H9 (cell line): ENCODE results near the gene TMEM26. TPM values are rescaled to one million over a fixed set of nuclear protein-coding genes. Genes with fewer than 3 reads are reported as not detected.

Source experiments
- DNase-seq: peaks from one replicate; pipeline ENCODE4 v3.0.0-alpha.2; 2017
- H2AFZ ChIP-seq: one replicate; pipeline ENCODE4 v1.6.1; 2013; ENCODE audit warnings: mild to moderate bottlenecking, low read length, control low read depth, moderate library complexity
- H2AK5ac ChIP-seq: 2 replicates; pipeline ENCODE4 v1.6.1; 2013; ENCODE audit warnings: low read length, control low read depth, mixed read lengths; ENCODE audit not compliant: insufficient read length
- H2BK120ac ChIP-seq: one replicate; pipeline ENCODE4 v1.6.1; 2013; ENCODE audit warnings: low read depth, mild to moderate bottlenecking, low read length, control low read depth, inconsistent platforms; ENCODE audit not compliant: poor library complexity, severe bottlenecking
- H2BK12ac ChIP-seq: 2 replicates; pipeline ENCODE4 v1.6.1; 2013; ENCODE audit warnings: low read length, control low read depth, mixed read lengths, low read depth; ENCODE audit not compliant: insufficient read length
- H2BK15ac ChIP-seq: 2 replicates; pipeline ENCODE4 v1.6.1; 2013; ENCODE audit warnings: low read depth, low read length, control low read depth
- H2BK20ac ChIP-seq: one replicate; pipeline ENCODE4 v1.6.1; 2013; ENCODE audit warnings: low read depth, mild to moderate bottlenecking, low read length, control low read depth, inconsistent platforms; ENCODE audit not compliant: poor library complexity, severe bottlenecking
- H2BK5ac ChIP-seq: 2 replicates; pipeline ENCODE4 v1.6.1; 2013; ENCODE audit warnings: low read length, control low read depth, mixed read lengths; ENCODE audit not compliant: insufficient read length
- H3K14ac ChIP-seq: 2 replicates; pipeline ENCODE4 v1.6.1; 2013; ENCODE audit warnings: low read length, control low read depth; ENCODE audit not compliant: insufficient read depth
- H3K18ac ChIP-seq: 2 replicates; pipeline ENCODE4 v1.6.1; 2013; ENCODE audit warnings: low read depth, mild to moderate bottlenecking, mixed read lengths, low read length, control low read depth; ENCODE audit not compliant: insufficient read length
- H3K23ac ChIP-seq: 2 replicates; pipeline ENCODE4 v1.6.1; 2013; ENCODE audit warnings: low read length, control low read depth, mixed read lengths, low read depth; ENCODE audit not compliant: insufficient read length
- H3K23me2 ChIP-seq: 2 replicates; pipeline ENCODE4 v1.6.1; 2013; ENCODE audit warnings: low read depth, mild to moderate bottlenecking, mixed read lengths, low read length, control low read depth; ENCODE audit not compliant: insufficient read length, poor library complexity, severe bottlenecking
- H3K27ac ChIP-seq: 2 replicates; pipeline ENCODE4 v1.5.1; 2013; ENCODE audit warnings: low read length, control low read depth, mixed read lengths, low read depth; ENCODE audit not compliant: insufficient read length
- H3K27me3 ChIP-seq: 2 replicates; pipeline ENCODE4 v1.6.1; 2013; ENCODE audit warnings: low read length, control low read depth, inconsistent platforms; ENCODE audit not compliant: insufficient read depth
- H3K4ac ChIP-seq: 2 replicates; pipeline ENCODE4 v1.6.1; 2013; ENCODE audit warnings: low read depth, mild to moderate bottlenecking, control low read depth, inconsistent platforms, low read length, moderate library complexity
- H3K4me1 ChIP-seq: 2 replicates; pipeline ENCODE4 v1.6.1; 2013; ENCODE audit warnings: low read length, control low read depth, inconsistent platforms; ENCODE audit not compliant: insufficient read depth
- H3K4me2 ChIP-seq: 2 replicates; pipeline ENCODE4 v1.6.1; 2013; ENCODE audit warnings: low read length, control low read depth, mixed read lengths; ENCODE audit not compliant: insufficient read length, insufficient read depth
- H3K56ac ChIP-seq: 2 replicates; pipeline ENCODE4 v1.6.1; 2013; ENCODE audit warnings: low read depth, mild to moderate bottlenecking, mixed read lengths, low read length, control low read depth; ENCODE audit not compliant: insufficient read length
- H3K79me1 ChIP-seq: 2 replicates; pipeline ENCODE4 v1.6.1; 2013; ENCODE audit warnings: low read depth, mild to moderate bottlenecking, moderate library complexity, low read length, control low read depth, inconsistent platforms; ENCODE audit not compliant: insufficient read depth, poor library complexity, severe bottlenecking
- H3K79me2 ChIP-seq: 2 replicates; pipeline ENCODE4 v1.6.1; 2013; ENCODE audit warnings: low read length, control low read depth, inconsistent platforms; ENCODE audit not compliant: insufficient read depth
- H3K9ac ChIP-seq: 2 replicates; pipeline ENCODE4 v1.6.1; 2013; ENCODE audit warnings: low read length, control low read depth, mixed read lengths; ENCODE audit not compliant: insufficient read length; ENCODE audit errors: extremely low read depth
- H3K9me3 ChIP-seq: one replicate; pipeline ENCODE4 v1.6.1; 2013; ENCODE audit warnings: low read depth, low read length, inconsistent platforms; ENCODE audit not compliant: control insufficient read depth
- H3T11ph ChIP-seq: one replicate; pipeline ENCODE4 v1.6.1; 2013; ENCODE audit warnings: mild to moderate bottlenecking, low read length, control low read depth, inconsistent platforms
- H4K20me1 ChIP-seq: one replicate; pipeline ENCODE4 v1.6.1; 2013; ENCODE audit not compliant: control insufficient read depth, insufficient read length, insufficient read depth
- H4K5ac ChIP-seq: 2 replicates; pipeline ENCODE4 v1.6.1; 2013; ENCODE audit warnings: low read depth, mild to moderate bottlenecking, mixed read lengths, low read length, control low read depth; ENCODE audit not compliant: insufficient read length
- H4K8ac ChIP-seq: replicated peaks from 2 replicates; pipeline ENCODE4 v1.6.1; 2013; ENCODE audit warnings: low read length, control low read depth, mixed read lengths, low read depth; ENCODE audit not compliant: insufficient read length
- H4K91ac ChIP-seq: 2 replicates; pipeline ENCODE4 v1.6.1; 2013; ENCODE audit warnings: low read depth, mild to moderate bottlenecking, moderate library complexity, mixed read lengths, low read length, control low read depth; ENCODE audit not compliant: insufficient read length
- H3K27ac Mint-ChIP-seq, 3 experiments: 2 replicates in 2 of 3; 3 replicates in 1 of 3; pipeline ENCODE4 v1.8.0; 2020 to 2021; ENCODE audit warnings: mixed read lengths in 3 of 3, mild to moderate bottlenecking in 1 of 3, moderate library complexity in 1 of 3
- H3K27me3 Mint-ChIP-seq: 2 replicates; pipeline ENCODE4 v1.8.0; 2021; ENCODE audit warnings: low read depth, mild to moderate bottlenecking, moderate library complexity, mixed read lengths
- H3K36me3 Mint-ChIP-seq, 3 experiments: 2 replicates in 2 of 3; 3 replicates in 1 of 3; pipeline ENCODE4 v1.8.0; 2020 to 2021; ENCODE audit warnings: low read depth in 3 of 3, mixed read lengths in 3 of 3; ENCODE audit not compliant: insufficient read depth in 1 of 3
- H3K4me1 Mint-ChIP-seq, 2 experiments: 2 replicates each; pipeline ENCODE4 v1.8.0; 2020; ENCODE audit warnings: mixed read lengths in 2 of 2
- H3K4me3 Mint-ChIP-seq, 2 experiments: 2 replicates in 1 of 2; 3 replicates in 1 of 2; pipeline ENCODE4 v1.8.0; 2020 to 2021; ENCODE audit warnings: mild to moderate bottlenecking in 2 of 2, mixed read lengths in 2 of 2, moderate library complexity in 1 of 2
- H3K9me3 Mint-ChIP-seq, 2 experiments: 2 replicates in 1 of 2; 3 replicates in 1 of 2; pipeline ENCODE4 v1.8.0; 2020; ENCODE audit warnings: mild to moderate bottlenecking in 2 of 2, mixed read lengths in 2 of 2, moderate library complexity in 1 of 2
- WGBS: extraction: QIAGEN DNeasy Blood & Tissue Kit; methylation state at CpG from one replicate; pipeline ENCODE4 v1.1.7; 2013; ENCODE audit warnings: missing lambda C conversion rate, low lambda C conversion rate, mixed read lengths; ENCODE audit not compliant: insufficient read length; ENCODE audit errors: extremely low coverage; 5-methylcytosine and 5-hydroxymethylcytosine counted together
- total RNA-seq: library from RNA; stranded (reverse); gene quantifications from 2 replicates; pipeline ENCODE4 v1.2.1, GENCODE V29; 2021
- TF ChIP-seq, protein P1 (sequence below): fragments of 200-600 bp; sonication (generic); conservative IDR thresholded peaks from 3 replicates; pipeline ENCODE4 v1.8.0; 2021; ENCODE audit warnings: antibody characterized with exemption, mild to moderate bottlenecking

Gene TMEM26
- total RNA-seq, 1 experiment from 2014 or later: 0.15 TPM

DNA sequence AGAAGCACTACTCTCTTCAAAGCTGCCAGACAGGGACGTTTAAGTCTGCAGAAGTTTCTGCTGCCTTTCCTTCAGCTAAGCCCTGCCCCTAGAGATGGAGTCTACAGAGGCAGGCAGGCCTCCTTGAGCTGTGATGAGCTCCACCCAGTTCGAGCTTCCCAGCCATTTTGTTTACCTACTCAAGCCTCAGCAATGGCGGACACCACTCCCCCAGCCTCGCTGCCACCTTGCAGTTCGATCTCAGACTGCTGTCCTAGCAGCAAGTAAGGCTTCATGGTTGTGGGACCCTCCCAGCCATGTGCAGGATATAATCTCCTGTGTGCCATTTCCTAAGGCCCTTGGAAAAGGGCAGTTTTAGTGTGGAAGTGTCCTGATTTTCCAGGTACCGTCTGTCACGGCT is 74.3 kb downstream of the TMEM26 start:
- Histone ChIP-seq H3T11ph (no peak overlapping the region), H4K20me1 (no peaks in the 10 kb centered on the region), H3K79me1 (no peaks in the 10 kb centered on the region), H3K9ac (no peak overlapping the region), H2BK12ac (no peak overlapping the region), H3K4me1 (no peaks in the 10 kb centered on the region), H3K14ac (no peak overlapping the region), H3K56ac (no peak overlapping the region), H3K18ac (no peak overlapping the region), H2AFZ (no peak overlapping the region), H2BK5ac (no peak overlapping the region), H3K4ac (no peak overlapping the region), H3K27me3 (no peaks in the 10 kb centered on the region), H3K9me3 (no peaks in the 10 kb centered on the region), H2AK5ac (no peak overlapping the region), H2BK20ac (no peak overlapping the region), H2BK120ac (no peak overlapping the region), H3K79me2 (no peaks in the 10 kb centered on the region), H3K23me2 (no peaks in the 10 kb centered on the region), H3K4me2 (no peak overlapping the region), H4K8ac (no peak overlapping the region), H4K5ac (no peak overlapping the region), H4K91ac (no peak overlapping the region), H3K23ac (no peak overlapping the region), H3K27ac (no peak overlapping the region), H2BK15ac (no peak overlapping the region)
- peaks cover 0 to 12% (median 8%) of the 10 kb centered on the region in 3 experiments; a peak in 3 of 7 replicates for H3K36me3 Mint-ChIP-seq
- peaks cover 18 to 24% of the 10 kb centered on the region in 2 experiments for H3K9me3 Mint-ChIP-seq
- H3K4me1 Mint-ChIP-seq: no peaks in the 10 kb centered on the region
- H3K27ac Mint-ChIP-seq: no peak overlapping the region
- no peak for DNase-seq
- H3K4me3 Mint-ChIP-seq: no peak overlapping the region
- WGBS: no CpG with 5 or more reads among the region's 7 CpGs
- TF ChIP-seq, protein P1, sequence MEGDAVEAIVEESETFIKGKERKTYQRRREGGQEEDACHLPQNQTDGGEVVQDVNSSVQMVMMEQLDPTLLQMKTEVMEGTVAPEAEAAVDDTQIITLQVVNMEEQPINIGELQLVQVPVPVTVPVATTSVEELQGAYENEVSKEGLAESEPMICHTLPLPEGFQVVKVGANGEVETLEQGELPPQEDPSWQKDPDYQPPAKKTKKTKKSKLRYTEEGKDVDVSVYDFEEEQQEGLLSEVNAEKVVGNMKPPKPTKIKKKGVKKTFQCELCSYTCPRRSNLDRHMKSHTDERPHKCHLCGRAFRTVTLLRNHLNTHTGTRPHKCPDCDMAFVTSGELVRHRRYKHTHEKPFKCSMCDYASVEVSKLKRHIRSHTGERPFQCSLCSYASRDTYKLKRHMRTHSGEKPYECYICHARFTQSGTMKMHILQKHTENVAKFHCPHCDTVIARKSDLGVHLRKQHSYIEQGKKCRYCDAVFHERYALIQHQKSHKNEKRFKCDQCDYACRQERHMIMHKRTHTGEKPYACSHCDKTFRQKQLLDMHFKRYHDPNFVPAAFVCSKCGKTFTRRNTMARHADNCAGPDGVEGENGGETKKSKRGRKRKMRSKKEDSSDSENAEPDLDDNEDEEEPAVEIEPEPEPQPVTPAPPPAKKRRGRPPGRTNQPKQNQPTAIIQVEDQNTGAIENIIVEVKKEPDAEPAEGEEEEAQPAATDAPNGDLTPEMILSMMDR: no peak
- H3K27me3 Mint-ChIP-seq: no peaks in the 10 kb centered on the region
